ENCODE measurements around the gene DPY19L1.
"Not testable (repeated sequence)": the region's sequence is repeated elsewhere in the genome, so short reads cannot be mapped to it uniquely, and the experiment has no call there.

The DPY19L1 gene

GRCh38 chr7:34996423-34997090, 40.7 kb downstream of the DPY19L1 start:
- H3K27ac ChIP-seq, H3K4me3 ChIP-seq: not testable (repeated sequence)

DNA sequence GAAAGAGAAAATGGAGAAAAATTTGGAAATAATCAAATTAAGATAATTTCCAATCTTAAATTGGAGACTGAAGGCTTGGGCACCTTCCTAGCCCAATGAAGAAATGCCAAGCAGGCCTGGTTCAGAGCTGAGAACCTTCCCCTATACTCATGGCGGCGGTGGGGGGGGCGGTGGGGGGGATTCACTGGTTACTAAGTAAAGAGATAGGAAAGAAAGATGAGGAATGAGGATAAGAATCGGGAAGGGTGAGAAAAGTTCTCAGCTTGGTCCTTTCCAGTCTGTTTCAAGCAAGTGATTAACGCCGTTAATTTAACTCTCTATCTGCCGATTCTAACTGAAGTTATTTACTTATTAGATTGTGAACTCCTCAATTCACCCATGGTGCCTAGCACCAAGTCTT, 41.5 kb downstream of the DPY19L1 start:
- Histone ChIP-seq H3K27ac (no peak overlapping the region), H3K4me3 (no peak overlapping the region)

DNA sequence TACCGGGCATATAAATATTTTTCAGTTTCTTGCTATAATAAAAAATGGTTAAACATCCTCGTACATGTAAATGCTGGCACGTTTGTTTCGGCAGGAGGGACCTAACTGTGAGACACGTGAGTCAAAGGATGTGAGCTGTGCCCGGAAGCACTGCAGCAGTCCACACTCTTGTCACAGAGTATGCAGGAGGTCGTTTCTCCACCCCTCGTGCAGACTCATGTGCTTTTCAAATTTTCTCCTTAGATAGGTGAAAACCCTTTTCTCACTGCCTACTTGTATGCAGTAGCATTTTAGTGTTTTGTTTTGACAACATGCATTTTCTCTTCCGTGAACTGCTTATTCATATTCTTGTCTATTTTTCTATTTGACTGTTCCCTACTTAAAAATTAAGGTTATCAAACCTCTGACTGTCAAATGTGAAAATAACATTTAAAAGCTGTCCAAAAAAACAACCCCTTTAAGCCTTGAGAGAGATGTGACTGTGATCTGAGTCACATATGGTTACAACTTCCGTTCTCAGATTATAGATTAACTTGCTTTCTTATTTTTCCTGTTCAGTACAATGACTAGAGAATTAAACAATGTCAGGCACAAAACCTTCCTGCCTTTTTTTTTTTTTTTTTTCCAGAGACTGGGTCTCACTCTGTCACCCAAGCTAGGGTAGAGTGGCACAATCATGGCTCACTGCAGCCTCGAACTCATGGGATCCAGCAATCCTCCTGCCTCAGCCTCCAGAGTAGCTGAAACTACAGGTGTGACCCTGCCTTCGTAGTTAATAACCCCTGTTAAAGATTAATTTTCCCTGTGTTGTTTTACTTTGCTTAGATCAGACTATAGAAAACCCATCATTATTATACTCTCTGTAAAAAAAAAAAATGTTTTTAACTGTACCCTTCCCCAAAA, 45.1 kb downstream of the DPY19L1 start:
- Histone ChIP-seq H3K27ac (peak overlapping the region in 6 of 21 experiments; percentile 26 to 81 (median 48)), H3K4me3 (no peak overlapping the region)

- not testable (repeated sequence) for H3K27ac ChIP-seq, H3K4me3 ChIP-seq
Observed at GRCh38 chr7:34988442-34989125, 48.7 kb downstream of the DPY19L1 start.

DNA sequence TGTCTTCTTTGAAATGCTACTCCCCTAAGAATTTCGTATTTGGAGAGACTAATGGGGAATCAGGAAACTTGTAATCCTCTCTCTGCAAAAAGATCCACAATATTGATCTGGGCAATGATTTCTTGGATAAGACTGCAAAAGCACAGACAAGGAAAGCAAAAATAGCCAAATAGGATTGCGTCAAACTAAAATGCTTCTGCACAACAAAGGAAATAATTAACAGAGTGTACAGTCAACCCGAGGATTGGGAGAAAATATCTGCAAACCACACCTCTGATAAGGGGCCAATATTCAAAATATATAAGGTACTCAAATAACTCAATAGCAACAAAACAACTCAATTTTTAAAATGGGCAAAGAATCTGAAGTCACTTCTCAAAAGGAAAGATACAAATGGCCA, 52.1 kb downstream of the DPY19L1 start:
- not testable (repeated sequence) for H3K4me3 ChIP-seq, H3K27ac ChIP-seq

GRCh38 chr7:34984140-34984539, 53.1 kb downstream of the DPY19L1 start:
- H3K4me3 ChIP-seq, H3K27ac ChIP-seq: not testable (repeated sequence)

GRCh38 chr7:34982371-34983019, 54.8 kb downstream of the DPY19L1 start:
- H3K4me3 ChIP-seq = no peak overlapping the region
- H3K27ac ChIP-seq = no peak overlapping the region

DNA sequence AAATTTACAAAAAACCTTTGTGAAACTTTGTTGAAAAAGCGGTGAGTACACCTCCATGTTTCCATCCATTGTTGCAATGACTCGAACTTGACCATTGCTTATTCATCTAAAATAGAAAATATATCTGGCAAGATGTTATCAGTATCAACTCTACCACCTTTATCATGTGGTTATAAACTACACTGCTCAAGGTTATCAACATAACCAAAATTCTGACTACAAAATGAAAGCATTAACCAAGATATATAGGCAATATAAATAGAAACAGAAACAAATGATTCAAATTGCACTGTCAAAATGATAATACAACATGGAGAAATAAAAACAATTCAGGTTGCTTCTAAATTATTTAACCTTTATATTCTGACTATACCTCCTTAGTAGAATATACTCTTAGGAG, 58.2 kb downstream of the DPY19L1 start:
- not testable (repeated sequence) for H3K27ac ChIP-seq, H3K4me3 ChIP-seq

GRCh38 chr7:34973400-34973760, 63.9 kb downstream of the DPY19L1 start:
- Histone ChIP-seq H3K4me3 (no peak overlapping the region), H3K27ac (no peak overlapping the region)

DNA sequence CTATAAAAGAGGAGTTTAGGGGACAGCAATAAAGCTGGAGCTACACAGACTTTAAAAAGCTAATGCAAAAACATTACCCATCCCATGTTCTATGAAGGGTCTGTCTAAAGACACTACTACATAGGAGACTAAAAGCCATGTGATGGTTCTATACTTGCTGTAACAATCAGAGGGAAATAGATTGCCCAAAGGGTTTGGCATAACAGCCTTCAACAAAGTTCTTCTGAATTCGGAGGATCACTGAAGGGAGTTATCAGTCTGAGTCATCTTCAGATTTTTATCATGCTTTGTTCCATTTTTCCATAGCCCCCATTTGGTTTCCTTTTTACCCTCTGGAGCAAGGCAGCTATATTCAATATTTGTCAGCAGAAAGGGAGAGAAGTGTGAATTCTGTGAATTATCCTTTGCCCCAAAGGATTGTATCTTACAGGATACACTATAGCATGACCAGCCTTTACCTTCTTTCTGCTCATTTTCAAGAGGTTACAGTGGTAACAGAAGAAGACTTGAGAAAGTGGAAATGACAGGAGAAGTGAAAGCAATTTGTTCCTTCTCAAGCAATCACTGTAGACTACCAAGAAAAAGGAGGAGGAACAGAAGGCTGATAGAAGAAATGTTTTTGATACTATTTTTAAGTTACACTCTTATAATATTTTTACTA, 64.4 kb downstream of the DPY19L1 start:
- not testable (repeated sequence) for H3K27ac ChIP-seq, H3K4me3 ChIP-seq

DNA sequence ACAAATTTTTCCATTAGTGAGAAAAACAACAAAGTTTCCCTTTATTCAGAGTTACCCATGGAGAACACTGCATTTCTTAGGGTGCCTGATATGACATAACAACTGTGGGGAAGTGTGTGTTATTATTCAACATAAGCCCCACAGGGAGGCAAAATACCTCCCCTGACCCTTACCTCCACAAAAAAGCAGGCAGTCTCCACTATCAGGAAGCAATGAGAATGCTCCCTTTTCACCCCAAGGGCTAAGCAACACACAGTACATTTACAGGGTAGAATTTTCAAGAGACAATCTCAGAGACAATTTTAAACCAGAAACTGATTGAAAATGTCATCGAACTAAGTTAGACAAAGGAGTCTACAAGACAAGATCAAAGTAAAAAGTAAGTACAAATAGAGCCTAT, 69.5 kb downstream of the DPY19L1 start:
- not testable (repeated sequence) for H3K27ac ChIP-seq, H3K4me3 ChIP-seq

DNA sequence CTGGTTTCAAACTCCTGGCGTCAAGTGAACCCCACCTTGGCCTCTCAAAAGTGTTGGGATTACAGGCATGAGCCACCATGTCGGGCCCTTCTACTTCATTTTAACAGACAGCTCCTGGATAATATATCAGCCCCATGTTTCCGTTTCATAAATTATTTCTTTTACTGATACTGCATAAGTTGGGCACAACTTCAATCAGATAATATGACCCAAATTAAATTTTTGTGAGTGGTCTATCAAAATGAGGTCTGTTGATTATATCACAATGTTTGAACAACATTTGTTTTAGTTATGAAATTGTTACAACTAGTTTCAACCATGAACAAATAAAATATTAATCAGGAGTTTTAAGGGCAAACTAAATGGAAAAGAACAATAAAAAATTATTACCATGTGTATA, 70.8 kb downstream of the DPY19L1 start:
- not testable (repeated sequence) for H3K4me3 ChIP-seq, H3K27ac ChIP-seq

- H3K27ac ChIP-seq = no peak overlapping the region
- H3K4me3 ChIP-seq = no peak overlapping the region
Observed at GRCh38 chr7:34958021-34958420, 79.3 kb downstream of the DPY19L1 start.

DNA sequence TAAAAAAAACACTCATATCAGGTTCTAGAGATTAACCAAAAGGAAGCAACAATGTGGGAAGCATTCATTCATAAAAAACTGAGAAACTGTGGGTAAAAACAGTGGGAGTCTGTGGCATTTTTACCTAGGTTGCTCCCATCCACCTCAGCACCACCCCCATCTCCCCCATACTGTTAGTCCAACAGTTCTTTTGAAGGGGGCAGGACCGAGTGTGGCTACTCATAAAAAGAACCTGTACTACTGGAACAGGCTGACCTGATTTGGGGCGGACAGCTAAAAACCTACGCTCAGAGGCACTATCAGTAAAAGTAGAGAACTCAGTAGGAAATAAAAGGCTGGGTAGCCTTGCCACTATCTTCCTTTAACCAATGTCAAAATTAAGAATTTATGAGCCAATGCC, 84.5 kb downstream of the DPY19L1 start:
- no peak overlapping the region for H3K27ac ChIP-seq
- no peak overlapping the region for H3K4me3 ChIP-seq

DNA sequence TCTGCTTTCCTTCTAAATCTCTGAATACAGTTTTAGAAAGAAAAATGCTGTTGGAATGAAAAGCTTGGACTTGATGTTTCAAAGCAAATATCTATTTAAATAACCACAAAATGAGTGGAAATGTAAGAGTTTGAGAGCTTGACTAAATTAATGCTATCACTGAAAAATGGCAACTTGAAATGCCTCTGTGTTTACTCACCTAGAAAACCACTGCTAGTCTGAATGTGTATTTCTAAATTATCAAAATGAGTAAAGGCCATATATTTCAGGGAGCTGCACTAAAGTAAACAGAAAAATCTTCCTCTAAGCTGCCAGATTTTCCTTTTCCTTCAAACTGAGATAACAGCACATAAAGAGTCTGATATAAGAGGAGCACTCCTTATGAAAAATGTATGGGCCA, 87.9 kb downstream of the DPY19L1 start:
- Histone ChIP-seq H3K27ac (no peak overlapping the region), H3K4me3 (no peak overlapping the region)

DNA sequence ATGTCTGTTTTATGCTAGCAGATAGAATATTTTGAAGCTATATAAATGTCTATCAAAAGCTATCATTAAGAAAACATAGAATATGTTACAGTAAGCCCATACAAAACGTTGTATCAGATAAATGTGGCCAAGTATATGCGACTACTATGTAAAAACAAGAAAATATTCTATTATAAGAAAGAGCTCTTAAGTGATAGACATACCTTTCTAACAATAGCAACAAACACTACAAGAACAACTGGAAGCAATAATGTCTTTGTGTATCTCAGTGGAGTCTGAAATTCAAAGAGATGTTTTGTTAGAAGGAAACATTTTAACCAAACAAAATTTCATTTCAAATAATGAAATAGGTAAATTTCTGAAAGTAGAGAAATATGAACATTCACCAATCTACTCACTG, 89.9 kb downstream of the DPY19L1 start:
- H3K4me3 ChIP-seq, H3K27ac ChIP-seq: not testable (repeated sequence)

GRCh38 chr7:34946486-34946885, 90.8 kb downstream of the DPY19L1 start:
- Histone ChIP-seq H3K27ac (no peak overlapping the region), H3K4me3 (no peak overlapping the region)

- not testable (repeated sequence) for H3K27ac ChIP-seq, H3K4me3 ChIP-seq
Observed at GRCh38 chr7:34945894-34946477, 91.3 kb downstream of the DPY19L1 start.

GRCh38 chr7:34939175-34939574, 98.1 kb downstream of the DPY19L1 start:
- Histone ChIP-seq H3K4me3 (no peak overlapping the region), H3K27ac (no peak overlapping the region)

Measured in skin epidermis (tissue), 12 donors.